Neural cell (in vitro differentiated cells): ENCODE measurements around the gene IQGAP2. TPM values are rescaled to one million over a fixed set of nuclear protein-coding genes. Genes with fewer than 3 reads are reported as not detected.

ENCODE experiments used
- H2AFZ ChIP-seq: fragments of 200-600, 300-800 bp; sonication (generic), shearing (Covaris generic); 2 replicates; pipeline ENCODE4 v1.6.0; 2014; ENCODE audit warnings: low read depth, mild to moderate bottlenecking, antibody characterized with exemption, low read length, moderate library complexity
- H3F3A ChIP-seq: fragments of 200-600 bp; shearing (Covaris generic); 2 replicates; pipeline ENCODE4 v1.6.1; 2016; ENCODE audit warnings: mild to moderate bottlenecking, moderate library complexity, mixed read lengths, antibody characterized with exemption, low read length; ENCODE audit not compliant: insufficient read depth, poor library complexity, severe bottlenecking
- H3K27ac ChIP-seq: fragments of 200-600, 300-800 bp; sonication (generic), shearing (Covaris generic); 2 replicates; pipeline ENCODE4 v1.5.1; 2014; ENCODE audit warnings: mild to moderate bottlenecking, low read length, moderate library complexity
- H3K27me3 ChIP-seq: fragments of 300-800, 200-600 bp; sonication (generic), shearing (Covaris generic); 2 replicates; pipeline ENCODE4 v1.6.0; 2014; ENCODE audit warnings: mild to moderate bottlenecking, low read depth, low read length, moderate library complexity; ENCODE audit not compliant: insufficient read depth
- H3K36me3 ChIP-seq: fragments of 300-800, 200-600 bp; sonication (generic), shearing (Covaris generic); 2 replicates; pipeline ENCODE4 v1.5.1; 2014; ENCODE audit warnings: mild to moderate bottlenecking, antibody characterized with exemption, low read length, moderate library complexity; ENCODE audit not compliant: insufficient read depth
- H3K4me2 ChIP-seq: fragments of 300-800, 200-600 bp; sonication (generic), shearing (Covaris generic); 2 replicates; pipeline ENCODE4 v1.6.0; 2014; ENCODE audit warnings: mild to moderate bottlenecking, low read length
- H3K4me3 ChIP-seq: fragments of 300-800, 200-600 bp; sonication (generic), shearing (Covaris generic); 2 replicates; pipeline ENCODE4 v1.5.1; 2014; ENCODE audit warnings: mild to moderate bottlenecking, low read length, moderate library complexity
- H3K79me2 ChIP-seq: fragments of 200-600 bp; shearing (Covaris generic); replicated peaks from 2 replicates; pipeline ENCODE4 v1.6.0; 2014; ENCODE audit warnings: mild to moderate bottlenecking, low read length, moderate library complexity; ENCODE audit not compliant: insufficient read depth
- H3K9ac ChIP-seq: fragments of 300-800, 200-600 bp; sonication (generic), shearing (Covaris generic); 2 replicates; pipeline ENCODE4 v1.6.1; 2016; ENCODE audit warnings: mild to moderate bottlenecking, low read length, mixed read lengths
- H3K9me2 ChIP-seq: fragments of 200-600 bp; shearing (Covaris generic); 2 replicates; pipeline ENCODE4 v1.6.1; 2016; ENCODE audit warnings: mild to moderate bottlenecking, low read length, mixed read lengths; ENCODE audit not compliant: insufficient read depth
- H3K9me3 ChIP-seq: fragments of 200-600, 300-800 bp; sonication (generic), shearing (Covaris generic); 2 replicates; pipeline ENCODE4 v1.6.1; 2016; ENCODE audit warnings: mild to moderate bottlenecking, mixed run types, low read length, moderate library complexity, mixed read lengths
- H4K20me1 ChIP-seq: fragments of 200-600 bp; shearing (Covaris generic); 2 replicates; pipeline ENCODE4 v1.6.1; 2016; ENCODE audit warnings: mild to moderate bottlenecking, mixed run types; ENCODE audit not compliant: insufficient read depth
- EP300 ChIP-seq: fragments of 450-650 bp; conservative IDR thresholded peaks from 2 replicates; pipeline ENCODE4 v1.6.1; 2014; ENCODE audit warnings: antibody characterized with exemption, mild to moderate bottlenecking, moderate library complexity; ENCODE audit not compliant: poor library complexity, severe bottlenecking
- EZH2 ChIP-seq: fragments of 200-600, 300-800 bp; shearing (Covaris generic), sonication (generic); IDR thresholded peaks from 2 replicates; pipeline ENCODE4 v1.6.1; 2014; ENCODE audit warnings: antibody characterized with exemption, low read length, borderline replicate concordance, mild to moderate bottlenecking; ENCODE audit not compliant: insufficient read depth, poor library complexity, severe bottlenecking
- MXI1 ChIP-seq: fragments of 450-650 bp; conservative IDR thresholded peaks from 2 replicates; pipeline ENCODE4 v1.6.1; 2014; ENCODE audit warnings: antibody characterized with exemption, mild to moderate bottlenecking; ENCODE audit not compliant: poor library complexity, severe bottlenecking
- POLR2AphosphoS5 ChIP-seq: IDR thresholded peaks from 2 replicates; pipeline ENCODE4 v1.6.1; 2012
- RAD21 ChIP-seq: fragments of 450-650 bp; conservative IDR thresholded peaks from 2 replicates; pipeline ENCODE4 v1.6.1; 2014; ENCODE audit warnings: antibody characterized with exemption, mild to moderate bottlenecking, moderate library complexity
- SMC3 ChIP-seq: fragments of 450-650 bp; conservative IDR thresholded peaks from 2 replicates; pipeline ENCODE4 v1.6.1; 2014; ENCODE audit warnings: antibody characterized with exemption, mild to moderate bottlenecking, moderate library complexity; ENCODE audit not compliant: poor library complexity
- TAF1 ChIP-seq: IDR thresholded peaks from 2 replicates; pipeline ENCODE4 v1.6.1; 2012; ENCODE audit warnings: low read depth
- polyA plus RNA-seq: library from polyadenylated mRNA; depleted of rRNA; stranded (reverse); fragments of >200 nt; gene quantifications from 2 replicates; pipeline ENCODE4 v1.2.3, GENCODE V29; 2014
- TF ChIP-seq, protein P1 (sequence below): IDR thresholded peaks from 2 replicates; pipeline ENCODE4 v1.6.1; 2012; ENCODE audit warnings: borderline replicate concordance
- TF ChIP-seq, protein P2 (sequence below): fragments of 450-650 bp; IDR thresholded peaks from 2 replicates; pipeline ENCODE4 v1.5.1; 2014; ENCODE audit warnings: antibody characterized with exemption, mild to moderate bottlenecking, moderate library complexity; ENCODE audit not compliant: poor library complexity, severe bottlenecking

The IQGAP2 gene
- polyA plus RNA-seq, 1 donor from 2014 or later = 5.2 TPM

DNA sequence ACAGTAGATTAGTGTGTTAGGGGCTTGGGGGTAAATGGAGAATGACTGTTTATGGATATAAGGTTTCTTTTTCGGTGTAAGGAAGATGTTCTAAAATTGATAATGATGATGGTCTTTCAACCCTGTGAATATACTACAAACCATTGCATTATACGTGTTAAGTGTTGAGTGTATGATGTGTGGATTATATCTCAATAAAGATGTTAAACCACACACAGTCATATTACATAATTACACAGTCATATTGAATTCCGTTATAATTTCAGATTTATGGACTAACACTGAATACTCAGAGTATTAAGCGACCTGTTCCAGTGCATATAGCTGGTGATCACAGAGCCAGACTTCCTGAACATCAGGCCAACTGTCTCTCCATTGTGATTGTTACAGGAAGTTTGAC lies 152.0 kb downstream of the IQGAP2 start:
- H3K27me3 ChIP-seq = no peaks in the 10 kb centered on the region
- H3K4me3 ChIP-seq = no peak overlapping the region
- no peak overlapping the region for H3K27ac ChIP-seq
- no peaks in the 10 kb centered on the region for H3F3A ChIP-seq
- H2AFZ ChIP-seq = no peak overlapping the region
- H4K20me1 ChIP-seq = no peaks in the 10 kb centered on the region
- no peaks in the 10 kb centered on the region for H3K9me2 ChIP-seq
- no peaks in the 10 kb centered on the region for H3K36me3 ChIP-seq
- no peak overlapping the region for H3K9ac ChIP-seq
- no peaks in the 10 kb centered on the region for H3K9me3 ChIP-seq
- TF ChIP-seq SMC3 = no peak
- TF ChIP-seq MXI1 = no peak
- TF ChIP-seq, protein P1, sequence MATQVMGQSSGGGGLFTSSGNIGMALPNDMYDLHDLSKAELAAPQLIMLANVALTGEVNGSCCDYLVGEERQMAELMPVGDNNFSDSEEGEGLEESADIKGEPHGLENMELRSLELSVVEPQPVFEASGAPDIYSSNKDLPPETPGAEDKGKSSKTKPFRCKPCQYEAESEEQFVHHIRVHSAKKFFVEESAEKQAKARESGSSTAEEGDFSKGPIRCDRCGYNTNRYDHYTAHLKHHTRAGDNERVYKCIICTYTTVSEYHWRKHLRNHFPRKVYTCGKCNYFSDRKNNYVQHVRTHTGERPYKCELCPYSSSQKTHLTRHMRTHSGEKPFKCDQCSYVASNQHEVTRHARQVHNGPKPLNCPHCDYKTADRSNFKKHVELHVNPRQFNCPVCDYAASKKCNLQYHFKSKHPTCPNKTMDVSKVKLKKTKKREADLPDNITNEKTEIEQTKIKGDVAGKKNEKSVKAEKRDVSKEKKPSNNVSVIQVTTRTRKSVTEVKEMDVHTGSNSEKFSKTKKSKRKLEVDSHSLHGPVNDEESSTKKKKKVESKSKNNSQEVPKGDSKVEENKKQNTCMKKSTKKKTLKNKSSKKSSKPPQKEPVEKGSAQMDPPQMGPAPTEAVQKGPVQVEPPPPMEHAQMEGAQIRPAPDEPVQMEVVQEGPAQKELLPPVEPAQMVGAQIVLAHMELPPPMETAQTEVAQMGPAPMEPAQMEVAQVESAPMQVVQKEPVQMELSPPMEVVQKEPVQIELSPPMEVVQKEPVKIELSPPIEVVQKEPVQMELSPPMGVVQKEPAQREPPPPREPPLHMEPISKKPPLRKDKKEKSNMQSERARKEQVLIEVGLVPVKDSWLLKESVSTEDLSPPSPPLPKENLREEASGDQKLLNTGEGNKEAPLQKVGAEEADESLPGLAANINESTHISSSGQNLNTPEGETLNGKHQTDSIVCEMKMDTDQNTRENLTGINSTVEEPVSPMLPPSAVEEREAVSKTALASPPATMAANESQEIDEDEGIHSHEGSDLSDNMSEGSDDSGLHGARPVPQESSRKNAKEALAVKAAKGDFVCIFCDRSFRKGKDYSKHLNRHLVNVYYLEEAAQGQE = no peak
- TF ChIP-seq EZH2 = no peak
- TF ChIP-seq, protein P2, sequence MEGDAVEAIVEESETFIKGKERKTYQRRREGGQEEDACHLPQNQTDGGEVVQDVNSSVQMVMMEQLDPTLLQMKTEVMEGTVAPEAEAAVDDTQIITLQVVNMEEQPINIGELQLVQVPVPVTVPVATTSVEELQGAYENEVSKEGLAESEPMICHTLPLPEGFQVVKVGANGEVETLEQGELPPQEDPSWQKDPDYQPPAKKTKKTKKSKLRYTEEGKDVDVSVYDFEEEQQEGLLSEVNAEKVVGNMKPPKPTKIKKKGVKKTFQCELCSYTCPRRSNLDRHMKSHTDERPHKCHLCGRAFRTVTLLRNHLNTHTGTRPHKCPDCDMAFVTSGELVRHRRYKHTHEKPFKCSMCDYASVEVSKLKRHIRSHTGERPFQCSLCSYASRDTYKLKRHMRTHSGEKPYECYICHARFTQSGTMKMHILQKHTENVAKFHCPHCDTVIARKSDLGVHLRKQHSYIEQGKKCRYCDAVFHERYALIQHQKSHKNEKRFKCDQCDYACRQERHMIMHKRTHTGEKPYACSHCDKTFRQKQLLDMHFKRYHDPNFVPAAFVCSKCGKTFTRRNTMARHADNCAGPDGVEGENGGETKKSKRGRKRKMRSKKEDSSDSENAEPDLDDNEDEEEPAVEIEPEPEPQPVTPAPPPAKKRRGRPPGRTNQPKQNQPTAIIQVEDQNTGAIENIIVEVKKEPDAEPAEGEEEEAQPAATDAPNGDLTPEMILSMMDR = no peak
- no peak for TF ChIP-seq POLR2AphosphoS5
- TF ChIP-seq TAF1 = no peak
- TF ChIP-seq EP300 = no peak
- TF ChIP-seq RAD21 = no peak
- H3K79me2 ChIP-seq = no peaks in the 10 kb centered on the region
- no peak overlapping the region for H3K4me2 ChIP-seq

DNA sequence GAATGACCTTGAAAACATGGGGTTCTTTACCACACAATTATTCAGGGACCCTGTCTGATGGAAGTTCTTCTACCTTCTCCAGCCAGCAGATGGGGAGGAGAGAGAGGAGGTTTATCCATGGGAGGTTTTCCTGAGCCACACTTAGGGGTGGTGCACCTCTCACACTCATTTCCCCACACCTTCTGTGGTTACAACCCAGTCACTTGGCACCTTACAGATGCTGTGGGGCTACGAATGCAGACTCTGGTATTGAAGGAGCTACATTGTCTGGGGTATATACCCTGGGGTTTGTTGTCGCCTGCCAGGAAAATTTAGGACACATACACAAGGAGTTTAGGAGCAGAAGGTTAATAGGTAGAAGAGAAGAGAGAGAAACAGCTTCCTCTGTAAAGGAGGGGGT lies 152.6 kb downstream of the IQGAP2 start:
- Histone ChIP-seq H4K20me1 (no peaks in the 10 kb centered on the region), H3K36me3 (no peaks in the 10 kb centered on the region), H3K4me2 (no peak overlapping the region), H2AFZ (no peak overlapping the region), H3K27me3 (no peaks in the 10 kb centered on the region), H3K9ac (no peak overlapping the region), H3F3A (no peaks in the 10 kb centered on the region), H3K27ac (no peak overlapping the region), H3K9me2 (no peaks in the 10 kb centered on the region), H3K4me3 (no peak overlapping the region), H3K79me2 (no peaks in the 10 kb centered on the region), H3K9me3 (no peaks in the 10 kb centered on the region)
- TF ChIP-seq SMC3 = no peak
- no peak for TF ChIP-seq RAD21
- no peak for TF ChIP-seq MXI1
- no peak for TF ChIP-seq EZH2
- no peak for TF ChIP-seq EP300
- TF ChIP-seq, protein P2 = no peak
- TF ChIP-seq, protein P1 = no peak
- TF ChIP-seq POLR2AphosphoS5 = no peak
- no peak for TF ChIP-seq TAF1
